Fibroblast of the aortic adventitia (primary cell): ENCODE measurements around the gene NUDT8. TPM values are rescaled to one million over a fixed set of nuclear protein-coding genes. Genes with fewer than 3 reads are reported as not detected.

Source experiments
- small RNA-seq: library from RNA; depleted of rRNA; stranded (forward); fragments of <200 nt; gene quantifications from one replicate; pipeline ENCODE3, GENCODE V24; 2012
- total RNA-seq: library from RNA; depleted of rRNA; stranded (reverse); fragments of >200 nt; gene quantifications from 2 replicates; pipeline ENCODE4 v1.2.3, GENCODE V29; 2012; ENCODE audit warnings: low replicate concordance

Gene NUDT8
- total RNA-seq, 1 donor = 8.4 TPM

Small RNA genes lying within 50 kb of the gene (small RNA-seq; reads per million reads assigned to genes)
- not detected for gene AP003385.3

Other genes with a start within 250 kb of the NUDT8 start
- 4.7 and 11.2 TPM in 2 replicates for gene RAD9A, start 238.0 kb downstream of the NUDT8 start, total RNA-seq
- 97.6 and 129 TPM in 2 replicates for gene PPP1CA, start 228.1 kb downstream of the NUDT8 start, total RNA-seq
- not detected in 2 replicates for gene TBC1D10C, start 225.9 kb downstream of the NUDT8 start, total RNA-seq
- 0.09 and 0.16 TPM in 2 replicates for gene CARNS1, start 214.3 kb downstream of the NUDT8 start, total RNA-seq
- gene RPS6KB2, start 201.4 kb downstream of the NUDT8 start, total RNA-seq = 19.7 and 35.6 TPM in 2 replicates
- 0.41 and 0.45 TPM in 2 replicates for gene PTPRCAP, start 192.3 kb downstream of the NUDT8 start, total RNA-seq
- gene CORO1B, start 186.5 kb downstream of the NUDT8 start, total RNA-seq = 42.3 and 76.4 TPM in 2 replicates
- gene GPR152, start 177.2 kb downstream of the NUDT8 start, total RNA-seq = not detected in 2 replicates
- gene CABP4, start 174.6 kb downstream of the NUDT8 start, total RNA-seq = not detected in 2 replicates
- gene TMEM134, start 160.7 kb downstream of the NUDT8 start, total RNA-seq = 19.2 and 27.9 TPM in 2 replicates
- 38.4 and 75.9 TPM in 2 replicates for gene AIP, start 146.9 kb downstream of the NUDT8 start, total RNA-seq
- gene PITPNM1, start 124.6 kb downstream of the NUDT8 start, total RNA-seq = 9.2 and 24.0 TPM in 2 replicates
- gene CDK2AP2, start 121.8 kb downstream of the NUDT8 start, total RNA-seq = 8.7 and 22.1 TPM in 2 replicates
- not detected in 2 replicates for gene CABP2, start 106.5 kb downstream of the NUDT8 start, total RNA-seq
- 172 and 538 TPM in 2 replicates for gene GSTP1, start 46.1 kb downstream of the NUDT8 start, total RNA-seq
- 116 and 138 TPM in 2 replicates for gene NDUFV1, start 23.0 kb downstream of the NUDT8 start, total RNA-seq
- gene TBX10, start 9.8 kb upstream of the NUDT8 start, total RNA-seq = not detected in 2 replicates
- not detected in 2 replicates for gene ACY3, start 20.8 kb upstream of the NUDT8 start, total RNA-seq
- not detected in 2 replicates for gene ALDH3B2, start 44.7 kb upstream of the NUDT8 start, total RNA-seq